ENCODE results near the gene KMT5C. TPM values are rescaled to one million over a fixed set of nuclear protein-coding genes. Genes with fewer than 3 reads are reported as not detected.

Gene KMT5C
- total RNA-seq, 1 experiment from 2014 or later = 54.5 TPM

- Histone ChIP-seq H3K79me1 (ENCODE audit: insufficient read depth, low read depth, low read length, poor library complexity, severe bottlenecking) (no peaks in the 10 kb centered on the region), H3T11ph (ENCODE audit: low read length) (no peak overlapping the region), H2BK15ac (ENCODE audit: low read depth, low read length) (no peak overlapping the region), H3K56ac (ENCODE audit: insufficient read length, low read depth, low read length) (no peak overlapping the region), H3K23me2 (ENCODE audit: insufficient read length, low read depth, low read length, poor library complexity, severe bottlenecking) (peaks cover 10% of the 10 kb centered on the region), H2BK5ac (ENCODE audit: insufficient read length, low read length) (no peak overlapping the region), H4K20me1 (ENCODE audit: control insufficient read depth, insufficient read depth, insufficient read length) (no peaks in the 10 kb centered on the region), H4K8ac (replicated peaks; ENCODE audit: insufficient read length, low read depth, low read length) (no peak overlapping the region), H2AFZ (ENCODE audit: low read length) (no peak overlapping the region), H3K23ac (ENCODE audit: insufficient read length, low read depth, low read length) (no peak overlapping the region), H2BK12ac (ENCODE audit: insufficient read length, low read depth, low read length) (no peak overlapping the region), H3K79me2 (ENCODE audit: insufficient read depth, low read length) (no peaks in the 10 kb centered on the region), H3K27ac (ENCODE audit: insufficient read length, low read depth, low read length) (no peak overlapping the region), H3K4ac (ENCODE audit: low read depth, low read length) (no peak overlapping the region), H3K4me2 (ENCODE audit: insufficient read depth, insufficient read length, low read length) (peak overlapping the region; percentile 76), H3K27me3 (ENCODE audit: insufficient read depth, low read length) (peaks cover 5% of the 10 kb centered on the region), H4K91ac (ENCODE audit: insufficient read length, low read depth, low read length) (no peak overlapping the region), H3K4me1 (ENCODE audit: insufficient read depth, low read length) (no peaks in the 10 kb centered on the region), H4K5ac (ENCODE audit: insufficient read length, low read depth, low read length) (no peak overlapping the region), H2AK5ac (ENCODE audit: insufficient read length, low read length) (no peak overlapping the region), H3K9me3 (ENCODE audit: control insufficient read depth, low read depth, low read length) (no peaks in the 10 kb centered on the region), H3K14ac (ENCODE audit: insufficient read depth, low read length) (no peak overlapping the region), H2BK120ac (ENCODE audit: low read depth, low read length, poor library complexity, severe bottlenecking) (no peak overlapping the region), H3K18ac (ENCODE audit: insufficient read length, low read depth, low read length) (no peak overlapping the region), H3K9ac (ENCODE audit: extremely low read depth, insufficient read length, low read length) (no peak overlapping the region), H2BK20ac (ENCODE audit: low read depth, low read length, poor library complexity, severe bottlenecking) (no peak overlapping the region)
- H3K27ac Mint-ChIP-seq = peak overlapping the region in 1 of 3 experiments; percentile 63; a peak in 1 of 7 replicates
- peaks cover 78% of the 10 kb centered on the region for H3K27me3 Mint-ChIP-seq (ENCODE audit: low read depth)
- peak; percentile 91 for DNase-seq
- H3K4me1 Mint-ChIP-seq = peaks cover 27 to 43% of the 10 kb centered on the region in 2 experiments
- H3K9me3 Mint-ChIP-seq = peaks cover 0 to 5% of the 10 kb centered on the region in 2 experiments; a peak in 2 of 5 replicates
- peaks cover 0 to 6% (median 0%) of the 10 kb centered on the region in 3 experiments; a peak in 1 of 7 replicates for H3K36me3 Mint-ChIP-seq (ENCODE audit: insufficient read depth in 1 of 3, low read depth in 3 of 3)
- no CpG with 5 or more reads among the region's 59 CpGs for WGBS (ENCODE audit: extremely low coverage, insufficient read length, low lambda C conversion rate)
- peak overlapping the region; percentile 71 to 89 for H3K4me3 Mint-ChIP-seq
- TF ChIP-seq CTCF (conservative IDR thresholded peaks at IDR 0.05) = no peak
Observed at GRCh38 chr19:55369653-55370304, 30.1 kb downstream of the KMT5C start.
